C1 segment of cervical spinal cord (tissue), 14 donors: ENCODE data around the gene MCM3.

ENCODE experiments used
- DNase-seq, 14 donors: peaks; one replicate each; lab custom pipeline; 2025; lab: John Stamatoyannopoulos, UW

MCM3 gene

GRCh38 chr6:52284460-52285176 is at the start of gene MCM3:
MCM3 (minus strand) TSS chr6:52284742; CDS start chr6:52284674, 68 bp downstream.
- peak; percentile 80 to 100 (median 95) for DNase-seq

DNA sequence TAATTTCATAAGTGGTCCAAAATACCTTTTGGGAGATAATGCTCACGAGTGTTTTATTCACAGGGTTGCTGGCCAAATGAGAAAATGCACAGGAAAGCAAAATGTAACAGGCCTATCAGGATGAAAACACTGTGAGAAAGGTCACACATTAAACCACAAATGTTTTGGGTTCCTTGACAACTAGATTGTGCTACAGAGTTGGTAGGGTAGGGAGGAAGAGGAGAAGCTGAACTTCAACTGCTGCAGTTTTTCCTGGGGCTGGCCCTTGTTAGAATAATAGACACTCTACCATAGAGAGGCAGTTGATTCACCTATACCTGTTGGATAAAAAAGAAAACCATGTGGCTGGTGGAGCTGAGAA is 49.3 kb upstream of the MCM3 start:
- no peak for DNase-seq

- DNase-seq, result no peak
These were observed 47.4 kb upstream of the MCM3 start for GRCh38 chr6:52331793-52332457.

- no peak for DNase-seq
These were observed 45.9 kb upstream of the MCM3 start for GRCh38 chr6:52330470-52330869.

DNA sequence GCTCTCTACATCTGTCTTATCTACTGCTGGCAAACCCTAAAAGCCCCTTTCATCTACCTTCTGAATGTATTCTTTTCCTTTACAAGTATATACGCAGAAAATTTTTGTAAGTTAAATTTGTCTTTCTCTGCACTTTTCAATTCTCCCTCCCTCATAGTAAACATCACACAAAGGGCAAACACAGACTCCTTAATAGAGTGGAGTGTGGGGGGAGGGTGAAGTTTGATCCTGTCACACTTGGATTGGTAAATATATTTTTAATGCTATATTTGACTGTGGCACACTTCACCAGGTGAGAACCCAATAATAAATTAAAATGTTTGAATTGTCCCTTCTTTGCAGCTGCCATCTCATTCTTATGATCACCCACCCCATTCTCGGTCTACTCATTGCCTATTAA is 44.2 kb upstream of the MCM3 start:
- no peak for DNase-seq

GRCh38 chr6:52328303-52328662 is 43.7 kb upstream of the MCM3 start:
- no peak for DNase-seq

GRCh38 chr6:52326540-52327364 is 42.2 kb upstream of the MCM3 start:
- DNase-seq, result no peak

DNA sequence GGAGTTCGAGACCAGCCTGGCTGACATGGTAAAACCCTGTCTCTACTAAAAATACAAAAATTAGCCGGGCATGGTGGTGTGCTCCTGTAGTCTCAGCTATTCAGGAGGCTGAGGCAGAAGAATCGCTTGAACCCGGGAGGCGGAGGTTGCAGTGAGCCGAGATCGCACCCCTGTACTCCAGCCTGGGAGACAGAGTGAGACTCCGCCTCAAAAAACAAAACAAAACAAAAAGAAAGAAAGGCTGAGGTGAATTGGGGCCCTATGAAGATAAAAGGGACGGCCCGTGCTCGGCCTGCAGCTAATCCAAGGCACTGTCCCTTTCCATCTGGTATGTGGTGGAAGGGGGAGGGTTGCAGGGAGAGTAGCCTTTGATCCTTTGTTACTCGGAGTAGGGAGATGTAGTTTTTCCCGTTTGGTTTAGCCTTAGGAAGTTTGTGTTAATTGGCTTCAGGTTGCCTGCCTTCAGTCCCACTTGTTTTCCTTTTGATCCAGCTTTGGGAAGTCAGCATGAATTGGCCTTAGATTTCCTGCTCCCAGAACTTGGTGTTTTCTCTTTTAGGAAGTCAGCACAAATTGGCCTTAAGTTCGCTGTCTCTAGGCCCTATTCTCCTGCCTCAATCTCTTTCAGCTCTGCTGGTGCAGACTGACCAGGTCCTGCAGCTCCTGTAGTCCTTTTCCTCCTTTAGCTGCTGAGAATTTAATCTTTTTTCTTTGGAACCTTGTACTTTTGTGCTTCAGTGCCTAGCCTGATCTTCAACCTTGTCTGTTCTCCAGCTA is 41.3 kb upstream of the MCM3 start:
- no peak for DNase-seq

DNA sequence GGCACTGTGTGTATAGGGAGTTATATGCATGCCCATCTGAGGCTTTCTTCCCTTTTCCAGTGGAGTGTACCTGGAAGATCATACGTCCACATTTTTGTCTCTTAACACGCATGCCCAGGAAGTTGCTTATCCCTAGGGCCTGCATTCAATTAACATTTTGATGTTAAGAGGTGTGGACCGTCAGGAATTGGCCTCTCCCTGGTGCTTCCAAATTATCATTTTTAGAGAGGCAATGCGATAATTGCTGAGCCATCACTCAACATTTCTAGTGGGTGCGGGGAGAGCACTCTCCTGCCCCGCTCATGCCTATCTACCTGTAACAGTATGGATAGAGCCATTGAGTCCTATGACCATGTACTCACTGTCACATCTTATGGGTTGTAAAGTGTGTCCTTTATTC is 39.6 kb upstream of the MCM3 start:
- DNase-seq, result no peak

DNA sequence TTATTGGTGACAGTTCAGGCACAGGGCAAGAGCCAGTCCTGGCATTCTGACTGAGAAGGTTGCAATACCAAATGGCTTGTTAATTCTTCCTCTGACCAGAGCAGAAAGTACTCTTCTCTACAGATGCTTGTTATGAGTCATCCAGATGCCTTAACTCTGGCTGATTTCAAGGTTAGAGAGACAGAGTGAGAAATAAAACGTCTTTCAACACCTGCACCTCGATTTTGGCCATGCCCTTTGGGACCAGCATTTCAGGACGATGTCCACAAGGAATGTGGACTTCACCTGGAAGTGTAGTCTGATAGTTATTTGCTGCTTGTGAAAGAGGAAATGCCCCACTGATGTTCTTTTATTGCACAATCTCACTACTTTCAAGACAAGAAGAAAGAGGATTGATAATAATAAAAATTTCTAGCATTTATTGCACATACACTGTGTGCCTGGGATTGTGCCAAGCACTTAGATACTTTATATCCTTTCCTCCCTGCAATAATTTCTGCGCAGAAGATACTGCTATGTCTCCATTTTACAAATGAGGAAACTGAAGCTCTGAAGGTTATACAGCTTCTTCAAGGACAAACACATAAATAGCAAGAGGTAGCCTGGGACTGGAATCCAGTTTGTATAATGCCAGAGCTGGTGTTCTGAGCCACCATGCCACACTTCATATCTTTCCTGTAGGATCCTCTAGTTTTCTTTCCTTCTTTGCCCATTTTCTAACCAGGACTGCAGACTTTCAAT is 33.5 kb upstream of the MCM3 start:
- DNase-seq, result no peak

DNA sequence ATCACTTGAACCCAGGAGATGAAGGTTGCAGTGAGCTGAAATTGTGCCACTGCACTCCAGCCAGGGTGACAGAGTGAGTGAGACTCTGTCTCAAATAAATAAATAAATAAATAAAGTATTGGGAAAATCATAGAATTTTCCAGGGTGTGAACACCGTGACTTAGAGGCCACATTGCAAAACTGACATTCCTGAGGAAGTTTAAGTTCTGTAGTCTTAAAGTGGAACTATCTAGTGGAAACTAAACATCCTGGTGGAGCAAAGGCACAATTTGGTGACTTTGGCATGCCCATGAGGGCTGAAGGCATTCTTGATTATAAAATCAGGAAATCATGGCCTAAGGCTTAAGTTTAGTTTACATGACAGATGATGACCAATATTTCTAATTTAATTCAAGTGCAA is 32.7 kb upstream of the MCM3 start:
- DNase-seq, result no peak

DNA sequence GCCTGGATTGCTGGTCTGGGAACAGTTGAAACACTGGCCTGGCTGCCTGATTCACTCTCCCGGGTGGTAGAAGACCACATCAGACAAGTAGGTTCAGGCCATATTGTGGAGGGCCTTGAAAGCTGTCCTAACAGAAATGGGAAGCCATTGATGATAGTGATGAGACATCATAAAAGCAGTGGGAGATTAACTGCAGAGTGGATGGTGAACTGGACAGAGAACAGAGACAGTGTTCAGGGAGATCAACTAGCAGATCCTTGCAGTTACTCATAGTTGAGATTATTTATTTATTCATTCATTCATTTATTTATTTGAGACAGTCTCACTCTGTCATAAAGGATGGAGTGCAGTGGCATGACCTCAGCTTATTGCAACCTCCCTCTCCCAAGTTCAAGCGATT is 30.2 kb upstream of the MCM3 start:
- DNase-seq, result no peak

DNA sequence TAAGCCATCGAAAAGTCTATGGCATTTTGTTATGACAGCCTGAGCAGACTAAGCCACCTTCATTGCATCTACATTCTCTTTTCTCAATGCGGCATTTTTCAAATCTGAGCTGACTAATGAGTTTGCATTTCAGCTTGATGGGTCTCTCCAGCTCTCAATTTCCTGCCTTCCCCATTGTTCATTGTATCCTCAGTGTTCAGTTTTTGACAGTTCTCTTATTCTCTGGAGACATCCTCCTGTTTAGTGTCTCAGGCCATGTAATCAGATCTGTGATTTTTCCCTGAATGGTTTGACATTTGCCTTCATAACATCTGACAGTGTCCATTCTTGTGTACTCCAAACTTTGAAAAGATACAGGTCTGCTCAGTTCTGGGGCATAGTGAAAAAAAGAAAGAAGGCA is 27.9 kb upstream of the MCM3 start:
- DNase-seq, result peak in 1 of 14 donors; percentile 35

GRCh38 chr6:52310932-52311331 is 26.4 kb upstream of the MCM3 start:
- peak in 9 of 14 donors; percentile 5 to 44 (median 29) for DNase-seq

DNA sequence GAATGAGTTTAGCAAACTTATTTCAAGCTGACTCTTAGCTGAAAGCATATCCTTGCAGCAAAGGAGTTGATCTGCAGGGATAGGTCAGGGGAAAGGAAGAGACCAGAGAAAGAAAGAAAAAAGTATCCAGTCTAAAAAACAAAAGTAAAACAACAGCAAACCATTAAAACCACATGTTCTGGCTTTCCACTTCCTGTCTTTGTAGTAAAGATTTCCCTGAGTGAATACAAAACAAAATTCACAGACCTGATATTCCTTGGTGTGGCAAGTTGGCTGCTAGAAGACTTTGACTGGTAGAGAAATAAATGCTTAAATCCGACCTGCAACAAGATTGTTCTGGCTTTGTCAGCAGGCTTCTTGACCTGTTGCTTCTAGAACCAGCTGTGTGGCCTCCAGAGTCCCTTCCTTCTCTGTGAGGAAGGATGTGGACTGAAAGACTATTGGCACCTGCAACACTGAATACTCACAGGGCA is 23.4 kb upstream of the MCM3 start:
- no peak for DNase-seq

GRCh38 chr6:52306972-52307870 is 22.7 kb upstream of the MCM3 start:
- no peak for DNase-seq

- no peak for DNase-seq
These were observed 21.6 kb upstream of the MCM3 start for GRCh38 chr6:52305948-52306767.

GRCh38 chr6:52305411-52305810 is 20.9 kb upstream of the MCM3 start:
- DNase-seq, result no peak

DNA sequence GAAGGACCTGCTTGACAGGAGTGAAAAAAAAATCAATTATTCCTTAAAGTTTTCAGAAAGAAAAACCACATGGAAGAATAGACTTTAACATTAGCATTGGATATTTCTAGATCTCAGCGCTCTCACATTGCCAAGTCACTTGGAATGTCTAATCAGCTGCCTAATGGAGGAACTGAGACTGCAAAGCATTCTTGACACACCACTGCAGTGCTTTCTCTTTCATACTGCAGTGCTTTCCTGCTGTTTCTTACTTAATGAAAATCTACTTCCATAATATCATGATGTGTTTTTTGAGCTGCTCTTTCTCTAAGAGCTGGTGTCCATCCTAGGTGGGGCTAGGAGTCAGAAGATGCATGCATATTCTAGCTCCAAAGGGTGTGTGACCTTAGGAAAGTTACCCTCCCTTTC is 20.4 kb upstream of the MCM3 start:
- DNase-seq, result no peak
